Activated CD4-positive, alpha-beta T cell treated with anti-CD3 and anti-CD28 coated beads for 48 hours (primary cell): ENCODE measurements around the gene DIO2.

Experiments
- DNase-seq: peaks from one replicate; pipeline ENCODE4 v3.0.0-alpha.2; 2020

DIO2 gene

DNA sequence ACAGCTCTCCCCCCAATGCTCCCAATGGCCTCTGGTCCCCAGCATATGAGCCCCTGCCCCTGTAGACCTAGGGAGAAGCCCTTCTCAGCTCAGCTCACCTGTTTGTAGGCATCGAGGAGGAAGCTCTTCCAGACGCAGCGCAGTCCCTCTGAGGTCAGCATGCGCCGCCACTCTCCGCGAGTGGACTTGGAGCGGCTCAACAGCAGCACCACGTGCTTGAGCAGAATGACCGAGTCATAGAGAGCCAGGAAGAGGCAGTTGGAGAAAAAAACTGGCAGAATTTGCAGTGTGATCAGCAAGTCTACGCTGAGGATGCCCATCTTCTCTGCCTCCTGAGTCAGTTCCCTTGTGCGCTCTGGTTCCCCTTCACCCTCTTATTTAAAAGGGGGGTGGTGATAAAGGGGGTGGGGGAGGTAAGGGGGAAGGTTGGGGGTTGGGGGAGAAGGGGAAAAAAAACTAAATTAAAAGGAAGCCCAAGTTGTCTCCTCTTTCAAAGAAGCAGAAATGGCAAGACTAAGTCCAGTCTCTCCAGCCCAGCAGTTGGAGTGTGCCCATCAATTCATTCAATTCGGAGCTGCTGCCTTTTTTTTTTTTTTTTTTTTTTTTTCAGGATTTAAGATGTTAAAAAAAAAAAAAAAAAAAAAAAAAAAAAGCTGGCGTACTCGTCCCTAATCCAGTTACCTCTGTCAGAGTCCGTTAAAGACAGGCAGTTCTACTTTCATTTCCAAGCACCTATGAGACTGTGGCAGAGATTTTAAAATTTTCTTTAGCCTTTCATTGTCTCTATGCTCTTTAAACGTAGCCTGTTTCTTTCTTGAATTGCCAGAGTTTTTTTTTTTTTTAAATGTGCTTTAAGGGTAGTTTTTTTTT lies at the start of gene DIO2:
DIO2 (minus strand) TSS at position 352 of the 870 bp plus-strand sequence; CDS start at position 320, 32 bp downstream.
- DNase-seq = no peak

GRCh38 chr14:80260645-80261044 lies 49.3 kb upstream of the DIO2 start:
- DNase-seq = no peak

DNA sequence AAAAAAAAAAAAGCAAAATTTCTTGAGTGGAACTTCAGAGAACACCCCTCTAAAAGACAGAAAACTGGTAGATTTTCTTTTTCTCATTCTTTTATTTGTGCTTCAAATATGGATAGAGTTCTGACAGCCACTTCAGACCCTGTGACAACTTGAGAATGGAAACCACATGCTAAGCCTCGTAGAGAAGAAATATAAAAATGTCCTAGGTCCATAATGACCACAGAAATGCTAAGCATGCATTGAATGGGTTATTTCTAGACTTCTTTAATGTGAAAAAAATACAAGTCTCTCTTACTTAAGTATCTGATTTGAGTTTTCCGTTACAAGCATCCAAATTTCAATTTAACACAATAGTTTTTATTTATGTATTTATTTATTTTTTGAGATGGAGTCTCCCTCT lies 28.3 kb upstream of the DIO2 start:
- no peak for DNase-seq

DNA sequence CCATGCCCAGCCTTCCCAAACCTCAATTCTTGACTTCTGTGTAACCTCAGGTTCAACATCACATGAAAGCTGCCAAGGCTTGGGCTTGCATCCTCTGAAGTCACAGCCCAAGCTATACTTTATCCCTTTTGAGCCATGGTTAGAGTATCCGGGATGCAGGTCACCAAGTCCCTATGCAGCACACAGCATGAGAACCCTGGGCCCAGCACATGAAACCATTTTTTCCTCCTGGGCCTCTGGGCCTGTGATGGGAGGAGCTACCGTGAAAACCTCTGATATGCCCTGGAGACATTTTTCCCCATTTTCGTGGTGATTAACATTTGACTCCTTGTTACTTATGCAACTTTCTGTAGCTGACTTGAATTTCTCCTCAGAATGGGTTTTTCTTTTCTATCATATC lies 25.8 kb upstream of the DIO2 start:
- DNase-seq = no peak

DNA sequence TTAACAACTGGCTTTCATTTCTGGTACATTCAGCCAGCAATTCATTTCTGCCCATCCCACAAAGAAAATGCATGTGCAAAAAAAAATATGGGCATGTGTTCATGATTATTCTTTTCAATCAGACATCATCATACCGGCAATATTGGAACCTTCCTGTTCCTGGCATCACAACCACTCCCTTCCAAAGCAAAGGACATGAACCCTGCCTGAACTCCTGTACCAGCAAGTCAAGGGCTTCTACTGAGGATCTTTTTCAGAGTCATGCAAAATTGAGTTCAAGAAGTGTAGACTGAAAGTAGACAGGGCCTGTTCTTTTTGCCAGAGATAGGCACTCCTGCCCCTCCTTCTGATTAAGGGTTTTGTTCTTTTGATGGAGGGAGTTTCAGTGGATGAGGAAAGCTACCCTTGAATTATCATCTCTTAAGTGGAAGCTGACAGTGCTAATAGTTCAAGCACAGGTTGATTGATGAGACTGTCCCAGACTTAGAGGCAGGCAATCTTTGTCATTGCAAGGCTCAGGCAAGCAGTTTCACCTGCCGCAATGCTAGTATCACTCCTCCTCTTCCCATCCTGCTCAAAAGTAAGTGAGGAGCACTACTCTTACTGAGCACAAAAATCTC lies 22.3 kb upstream of the DIO2 start:
- no peak for DNase-seq

DNA sequence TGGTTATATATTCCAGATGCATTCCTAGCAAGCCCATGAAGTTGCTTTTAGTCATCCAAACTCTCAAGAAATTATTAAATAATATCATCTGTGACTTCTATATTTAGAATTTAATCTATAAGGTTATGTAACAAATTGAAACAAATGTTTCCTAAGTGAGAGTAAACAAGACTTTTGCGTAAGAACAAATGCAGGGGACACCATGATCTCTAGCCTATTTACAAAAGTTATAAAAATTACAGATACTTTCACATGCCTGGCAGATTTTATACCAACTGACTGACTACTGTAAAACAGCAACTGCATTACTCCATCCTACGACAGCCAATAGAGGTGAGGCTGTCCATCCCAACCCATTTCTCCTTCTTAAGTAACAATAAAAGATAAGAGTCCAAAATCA lies 20.4 kb upstream of the DIO2 start:
- no peak for DNase-seq

DNA sequence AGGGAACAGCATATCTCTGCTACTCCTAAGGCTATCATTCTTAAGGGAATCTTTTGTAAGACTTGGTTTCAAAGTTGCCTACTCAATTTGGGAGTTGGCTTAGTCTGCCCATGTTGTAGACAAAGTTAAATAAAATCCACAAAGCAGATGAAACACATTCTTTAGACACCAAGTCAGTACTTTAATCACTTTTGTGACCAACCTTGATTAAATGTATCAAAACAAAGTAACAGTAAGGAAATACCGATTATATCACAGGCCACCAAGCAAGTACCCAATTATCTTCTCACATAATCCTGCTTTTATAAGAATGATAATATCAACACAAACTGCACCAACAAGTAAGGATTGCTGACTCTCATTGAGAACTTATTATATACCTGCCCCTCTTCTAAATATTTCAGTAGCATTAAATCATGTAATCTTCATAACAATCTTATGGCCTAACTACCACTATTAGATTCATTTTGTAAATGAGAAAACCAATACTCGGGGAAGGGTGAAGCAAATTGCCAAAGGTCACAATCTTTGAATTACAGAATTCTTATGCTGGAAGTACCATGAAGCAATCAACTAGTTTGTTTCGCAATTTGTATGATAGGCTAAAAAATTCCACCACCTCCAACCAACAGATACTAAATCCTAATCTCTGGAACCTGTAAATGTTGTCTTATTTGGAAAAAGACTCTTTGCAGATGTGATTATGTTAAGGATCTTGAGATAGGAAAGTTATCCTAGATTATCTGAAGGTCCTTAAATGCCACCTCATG lies 12.6 kb upstream of the DIO2 start:
- no peak for DNase-seq

GRCh38 chr14:80216818-80217217 lies 5.5 kb upstream of the DIO2 start:
- DNase-seq = no peak

- DNase-seq = no peak
Measured at GRCh38 chr14:80215756-80216581, 4.7 kb upstream of the DIO2 start.

GRCh38 chr14:80215081-80215480 lies 3.8 kb upstream of the DIO2 start:
- no peak for DNase-seq

DNA sequence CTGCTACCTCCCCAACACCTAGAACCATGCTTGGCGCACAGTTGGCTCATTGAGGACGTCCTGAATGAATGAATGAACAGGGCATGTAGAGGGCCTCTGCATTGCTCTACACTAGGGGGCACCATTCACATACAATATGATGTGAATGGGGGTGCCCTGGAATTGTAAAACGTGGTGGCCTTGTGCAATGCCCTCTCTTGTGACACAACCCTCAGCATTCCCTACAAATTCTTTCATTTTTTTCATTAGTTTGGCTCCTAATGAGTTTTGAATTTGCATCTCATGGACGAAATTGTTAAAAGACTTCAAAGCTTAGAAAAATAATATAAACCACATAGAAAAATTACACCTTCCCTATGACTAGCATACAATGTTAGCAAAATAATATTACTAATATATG lies 2.3 kb upstream of the DIO2 start:
- DNase-seq = peak; percentile 16

GRCh38 chr14:80212023-80212397 lies 706 bp upstream of the DIO2 start:
- no peak for DNase-seq

DNA sequence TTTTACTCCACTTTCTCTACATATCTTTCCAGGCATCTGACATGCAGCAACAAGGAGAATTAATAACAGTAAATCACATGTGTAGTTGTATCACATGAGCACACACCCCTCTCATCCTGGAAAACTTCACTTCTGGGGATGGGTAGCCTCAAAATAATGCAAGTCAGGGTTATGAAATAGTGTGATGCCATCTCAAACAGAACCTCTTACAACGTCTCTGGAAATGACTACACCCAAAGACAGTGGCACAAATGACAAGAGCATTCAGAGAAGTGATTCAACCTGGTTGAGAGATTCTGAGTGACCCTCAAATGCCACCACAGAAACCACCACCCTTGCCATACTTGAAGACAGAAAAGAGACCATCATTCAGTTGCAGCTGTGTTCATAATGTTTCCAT lies 2.8 kb downstream of the DIO2 start:
- DNase-seq = no peak

DNA sequence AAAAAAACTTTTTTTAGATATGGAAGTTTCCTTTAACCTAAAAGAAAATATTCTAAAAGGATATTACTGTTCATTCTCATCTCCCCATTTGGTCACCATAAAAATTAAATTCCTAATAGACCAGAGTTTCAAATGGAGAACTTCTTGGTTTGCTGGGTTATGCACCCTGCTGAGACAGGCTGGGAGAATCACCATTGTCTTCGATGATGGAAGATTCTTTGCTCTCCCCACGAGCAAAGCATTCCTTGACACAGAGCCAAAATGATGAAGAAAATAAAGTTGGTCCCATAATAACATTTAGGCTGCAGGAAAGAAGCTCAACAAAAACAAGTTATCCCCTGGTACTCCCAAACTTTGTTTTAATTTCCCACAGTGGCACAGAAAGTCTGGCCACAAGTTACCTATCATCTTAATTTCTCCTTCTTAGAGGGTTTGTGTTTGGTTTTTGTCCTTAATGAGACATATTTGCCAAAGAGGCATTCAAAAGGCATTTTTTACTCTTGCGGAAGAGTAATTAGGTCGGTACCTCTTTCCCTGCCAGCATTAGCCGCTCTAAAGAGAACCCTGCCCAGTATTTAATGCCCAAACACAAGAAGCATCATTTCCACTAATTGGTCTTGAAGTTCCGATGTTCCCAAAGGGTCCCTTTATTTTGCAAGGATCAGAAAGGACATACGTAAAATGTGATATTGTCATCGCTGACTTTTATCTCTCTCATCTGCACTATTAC lies 4.8 kb downstream of the DIO2 start:
- no peak for DNase-seq

DNA sequence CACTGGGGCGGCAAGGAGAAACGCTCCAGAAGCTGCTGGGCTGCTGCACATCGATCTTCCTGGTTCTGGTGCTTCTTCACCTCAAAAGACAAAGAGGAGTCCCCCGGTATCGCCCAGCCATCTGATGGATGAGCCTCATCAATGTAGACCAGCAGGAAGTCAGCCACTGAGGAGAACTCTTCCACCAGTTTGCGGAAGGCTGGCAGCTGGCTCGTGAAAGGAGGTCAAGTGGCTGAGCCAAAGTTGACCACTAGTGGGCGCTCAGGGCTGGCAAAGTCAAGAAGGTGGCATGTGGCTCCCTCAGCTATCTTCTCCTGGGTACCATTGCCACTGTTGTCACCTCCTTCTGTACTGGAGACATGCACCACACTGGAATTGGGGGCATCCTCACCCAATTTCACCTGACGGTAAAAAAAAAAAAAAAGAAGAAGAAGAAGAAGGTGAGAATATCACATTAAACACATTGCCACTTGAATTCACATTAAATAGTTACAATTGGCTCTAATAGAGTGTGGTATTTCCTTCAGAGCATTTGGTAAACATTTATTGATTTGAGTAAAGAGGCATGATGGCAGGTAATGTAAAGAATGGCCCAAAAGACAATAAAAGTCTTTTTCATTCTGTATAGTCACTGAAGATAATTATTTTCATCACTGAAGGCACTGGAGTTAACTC lies 8.3 kb downstream of the DIO2 start:
- peak; percentile 51 for DNase-seq

GRCh38 chr14:80200093-80200492 lies 11.2 kb downstream of the DIO2 start:
- DNase-seq = no peak

- no peak for DNase-seq
Measured at GRCh38 chr14:80188571-80188970, 22.7 kb downstream of the DIO2 start.

- DNase-seq = no peak
Measured at GRCh38 chr14:80186301-80186800, 25.0 kb downstream of the DIO2 start.

DNA sequence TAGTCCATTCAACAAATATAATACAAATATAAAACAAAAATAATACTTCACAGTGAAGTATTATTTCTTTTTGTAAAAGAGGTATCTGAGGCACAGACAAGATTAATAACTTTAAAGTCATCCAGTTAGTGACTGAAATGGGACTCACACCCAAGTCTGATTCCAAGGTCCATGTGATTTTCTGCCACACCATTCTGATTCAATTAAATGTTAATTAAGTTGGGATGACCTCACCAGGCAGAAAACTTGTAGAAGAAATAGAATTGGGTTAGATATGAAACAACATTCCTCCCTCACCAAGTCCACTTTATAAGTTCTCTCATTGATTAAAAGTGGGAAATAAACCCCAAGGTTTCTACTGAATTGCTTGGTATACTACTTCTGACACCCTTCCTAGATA lies 34.4 kb downstream of the DIO2 start:
- no peak for DNase-seq

- no peak for DNase-seq
Measured at GRCh38 chr14:80172375-80173051, 38.8 kb downstream of the DIO2 start.
